Sigmoid colon (tissue), 7 donors: ENCODE results near the gene KDM7A. TPM values are rescaled to one million over a fixed set of nuclear protein-coding genes. Genes with fewer than 3 reads are reported as not detected.

ENCODE experiments used
- DNase-seq: peaks from one replicate; pipeline ENCODE4 v3.0.0-alpha.2; 2019
- H3K27ac ChIP-seq, 4 donors: fragments of 200-600 bp; sonication (generic); one replicate each; pipeline ENCODE4 v1.5.1; 2016 to 2019; ENCODE audit warnings: mild to moderate bottlenecking in 1 of 4
- H3K27me3 ChIP-seq, 3 donors: fragments of 200-600 bp; sonication (generic); one replicate each; pipeline ENCODE4 v1.5.1; 2019; ENCODE audit warnings: mild to moderate bottlenecking in 1 of 3
- H3K36me3 ChIP-seq, 4 donors: fragments of 200-600 bp; sonication (generic); one replicate each; pipeline ENCODE4 v1.5.1; 2016 to 2019
- H3K4me1 ChIP-seq, 4 donors: fragments of 200-600 bp; sonication (generic); one replicate each; pipeline ENCODE4 v1.5.1; 2017 to 2019
- H3K4me3 ChIP-seq, 4 donors: fragments of 200-600 bp; sonication (generic); one replicate each; pipeline ENCODE4 v1.5.1; 2017 to 2019; ENCODE audit warnings: mild to moderate bottlenecking in 2 of 4, moderate library complexity in 1 of 4
- H3K9me3 ChIP-seq, 4 donors: fragments of 200-600 bp in 3 of 4; sonication (generic) in 3 of 4; one replicate each; pipeline versions ENCODE4 v1.5.1 to v1.6.1; 2013 to 2019
- EP300 ChIP-seq, 4 donors: sonication (generic); formaldehyde crosslinking; IDR thresholded peaks; one replicate each; pipeline ENCODE4 v1.6.1; 2017; ENCODE audit warnings: antibody characterized with exemption in 4 of 4
- POLR2A ChIP-seq, 2 donors: fragments of 450-650 bp; IDR thresholded peaks; one replicate each; pipeline ENCODE4 v1.6.1; 2016; ENCODE audit warnings: antibody characterized with exemption in 2 of 2, mild to moderate bottlenecking in 2 of 2, moderate library complexity in 2 of 2
- POLR2AphosphoS5 ChIP-seq, 4 donors: sonication (generic); formaldehyde crosslinking; IDR thresholded peaks; one replicate each; pipeline ENCODE4 v1.6.1; 2017; ENCODE audit warnings: antibody characterized with exemption in 4 of 4
- WGBS, 2 donors: extraction: QIAGEN DNeasy Blood & Tissue Kit; methylation state at CpG; one replicate each; pipeline ENCODE4 v1.1.7; 2013; 5-methylcytosine and 5-hydroxymethylcytosine counted together
- intact Hi-C: fragments of 100-400 bp; cut with DNase I; formaldehyde crosslinking; loops from one replicate; pipeline ENCODE4 v1.15.1; 2023
- polyA plus RNA-seq, 3 donors: library from polyadenylated mRNA; stranded (reverse); fragments of 200-250 nt; gene quantifications; one replicate each; pipeline ENCODE4 v1.2.3, GENCODE V29; 2013
- total RNA-seq, 4 donors: library from RNA; depleted of rRNA; stranded (reverse); fragments of >200 nt; gene quantifications; one replicate each; pipeline ENCODE4 v1.1.0, GENCODE V29; 2016
- TF ChIP-seq, protein P1 (sequence below), 4 experiments: fragments of 450-650 bp in 3 of 4; fragments of 200-600 bp in 1 of 4; IDR thresholded peaks; one replicate each; pipeline ENCODE4 v1.5.1; 2016 to 2019; ENCODE audit warnings: antibody characterized with exemption in 4 of 4, mild to moderate bottlenecking in 3 of 4, moderate library complexity in 2 of 4
- donor health status: healthy with polysubstance abuse.
- donor health status: Bipolar disorder and iron deficiency.
- donor health status: healthy.

Gene KDM7A
- total and polyA plus RNA-seq, 7 donors, result 8.4 to 31.6 (median 17.0) TPM

DNA sequence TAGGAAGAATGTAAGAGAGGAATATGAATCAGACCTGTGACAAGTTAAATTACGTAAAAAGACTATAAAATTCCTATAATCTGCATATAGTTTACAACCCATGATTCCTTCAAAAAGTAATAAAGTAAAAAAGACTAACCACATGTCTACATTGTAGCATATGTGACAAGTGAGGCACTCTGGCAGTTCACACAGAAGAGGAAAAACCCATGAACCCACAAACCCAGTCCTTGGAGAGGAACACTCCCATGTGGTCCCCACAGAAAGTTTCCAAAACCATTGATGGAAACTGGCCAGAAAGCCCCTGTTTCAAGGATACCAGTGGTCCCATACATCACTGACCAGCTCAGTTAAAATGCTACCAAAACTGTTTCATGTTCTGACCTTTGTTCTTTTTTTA, 15.7 kb downstream of the KDM7A start:
- Histone ChIP-seq H3K9me3 (no peaks in the 10 kb centered on the region), H3K27ac (no peak overlapping the region), H3K4me3 (no peak overlapping the region), H3K4me1 (peaks cover 0 to 16% (median 12%) of the 10 kb centered on the region in 4 donors), H3K27me3 (no peaks in the 10 kb centered on the region), H3K36me3 (no peaks in the 10 kb centered on the region)
- 34 to 77% methylated on average over 1 of the region's 1 CpG for WGBS, 2 donors
- no peak for DNase-seq
- intact Hi-C loops, result no loop called here
- no peak for TF ChIP-seq EP300 (IDR thresholded peaks at IDR 0.05)
- TF ChIP-seq, protein P1, sequence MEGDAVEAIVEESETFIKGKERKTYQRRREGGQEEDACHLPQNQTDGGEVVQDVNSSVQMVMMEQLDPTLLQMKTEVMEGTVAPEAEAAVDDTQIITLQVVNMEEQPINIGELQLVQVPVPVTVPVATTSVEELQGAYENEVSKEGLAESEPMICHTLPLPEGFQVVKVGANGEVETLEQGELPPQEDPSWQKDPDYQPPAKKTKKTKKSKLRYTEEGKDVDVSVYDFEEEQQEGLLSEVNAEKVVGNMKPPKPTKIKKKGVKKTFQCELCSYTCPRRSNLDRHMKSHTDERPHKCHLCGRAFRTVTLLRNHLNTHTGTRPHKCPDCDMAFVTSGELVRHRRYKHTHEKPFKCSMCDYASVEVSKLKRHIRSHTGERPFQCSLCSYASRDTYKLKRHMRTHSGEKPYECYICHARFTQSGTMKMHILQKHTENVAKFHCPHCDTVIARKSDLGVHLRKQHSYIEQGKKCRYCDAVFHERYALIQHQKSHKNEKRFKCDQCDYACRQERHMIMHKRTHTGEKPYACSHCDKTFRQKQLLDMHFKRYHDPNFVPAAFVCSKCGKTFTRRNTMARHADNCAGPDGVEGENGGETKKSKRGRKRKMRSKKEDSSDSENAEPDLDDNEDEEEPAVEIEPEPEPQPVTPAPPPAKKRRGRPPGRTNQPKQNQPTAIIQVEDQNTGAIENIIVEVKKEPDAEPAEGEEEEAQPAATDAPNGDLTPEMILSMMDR (IDR thresholded peaks at IDR 0.05), result no peak
- no peak for TF ChIP-seq POLR2AphosphoS5 (IDR thresholded peaks at IDR 0.05)
- TF ChIP-seq POLR2A (IDR thresholded peaks at IDR 0.05), result no peak

DNA sequence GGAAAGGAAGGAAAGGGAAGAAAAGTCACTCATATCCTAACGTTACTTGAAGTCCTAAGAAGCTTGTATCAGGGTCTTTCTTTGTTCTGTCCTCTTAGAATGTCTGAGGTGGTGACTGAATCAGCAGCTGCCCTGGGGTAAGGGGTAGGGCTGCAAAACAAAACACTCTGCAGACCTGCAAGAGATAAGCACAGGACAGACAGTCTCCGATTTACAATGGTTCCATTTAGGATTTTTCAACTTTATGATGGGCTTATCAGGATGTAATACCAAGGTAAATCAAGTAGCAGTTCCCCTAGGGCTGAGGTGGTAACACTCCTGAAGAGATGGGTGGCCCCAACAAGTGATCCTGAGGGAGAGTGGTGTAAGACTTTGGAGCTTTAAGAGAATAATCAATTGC, 16.5 kb downstream of the KDM7A start:
- intact Hi-C loops, result no loop called here
- 10 to 60% methylated on average over 2 of the region's 2 CpGs for WGBS, 2 donors

DNA sequence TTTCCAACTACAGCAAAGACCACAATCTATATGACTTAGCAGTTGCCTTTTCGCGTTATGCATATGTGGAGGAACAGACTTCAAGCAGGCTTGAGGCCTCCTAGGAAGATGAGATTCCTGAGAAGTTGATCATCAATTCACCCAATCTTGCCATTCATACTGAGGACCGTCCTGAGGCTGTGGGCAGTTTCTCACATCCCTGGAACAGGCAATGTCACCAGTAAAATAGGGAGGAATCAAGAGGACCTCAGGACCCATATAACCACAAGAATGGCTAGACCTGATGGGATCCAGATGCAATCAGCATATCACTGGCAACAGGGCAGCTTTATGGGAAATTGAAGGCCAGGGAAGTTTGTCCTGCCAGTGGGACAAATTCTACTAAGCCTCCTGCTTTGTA, 17.3 kb downstream of the KDM7A start:
- no peak for DNase-seq
- intact Hi-C loops, result no loop called here
- H3K27me3 ChIP-seq, result no peaks in the 10 kb centered on the region
- TF ChIP-seq, protein P1 (IDR thresholded peaks at IDR 0.05), result no peak
- H3K4me1 ChIP-seq, result peaks cover 0 to 16% (median 8%) of the 10 kb centered on the region in 4 donors
- WGBS, 2 donors, result 96 to 97% methylated on average over 3 of the region's 3 CpGs
- no peak overlapping the region for H3K4me3 ChIP-seq
- H3K9me3 ChIP-seq, result no peaks in the 10 kb centered on the region
- H3K27ac ChIP-seq, result no peak overlapping the region
- no peaks in the 10 kb centered on the region for H3K36me3 ChIP-seq

More for the DNA sequence above, 16.5 kb downstream of the KDM7A start:
- H3K27me3 ChIP-seq, result no peaks in the 10 kb centered on the region
- DNase-seq, result no peak
- H3K9me3 ChIP-seq, result no peaks in the 10 kb centered on the region
- no peak overlapping the region for H3K4me3 ChIP-seq
- TF ChIP-seq, protein P1 (IDR thresholded peaks at IDR 0.05), result no peak
- TF ChIP-seq POLR2A (IDR thresholded peaks at IDR 0.05) (no peak), POLR2AphosphoS5 (IDR thresholded peaks at IDR 0.05) (no peak), EP300 (IDR thresholded peaks at IDR 0.05) (no peak)
- peaks cover 0 to 15% (median 8%) of the 10 kb centered on the region in 4 donors for H3K4me1 ChIP-seq
- no peaks in the 10 kb centered on the region for H3K36me3 ChIP-seq
- H3K27ac ChIP-seq, result no peak overlapping the region

DNA sequence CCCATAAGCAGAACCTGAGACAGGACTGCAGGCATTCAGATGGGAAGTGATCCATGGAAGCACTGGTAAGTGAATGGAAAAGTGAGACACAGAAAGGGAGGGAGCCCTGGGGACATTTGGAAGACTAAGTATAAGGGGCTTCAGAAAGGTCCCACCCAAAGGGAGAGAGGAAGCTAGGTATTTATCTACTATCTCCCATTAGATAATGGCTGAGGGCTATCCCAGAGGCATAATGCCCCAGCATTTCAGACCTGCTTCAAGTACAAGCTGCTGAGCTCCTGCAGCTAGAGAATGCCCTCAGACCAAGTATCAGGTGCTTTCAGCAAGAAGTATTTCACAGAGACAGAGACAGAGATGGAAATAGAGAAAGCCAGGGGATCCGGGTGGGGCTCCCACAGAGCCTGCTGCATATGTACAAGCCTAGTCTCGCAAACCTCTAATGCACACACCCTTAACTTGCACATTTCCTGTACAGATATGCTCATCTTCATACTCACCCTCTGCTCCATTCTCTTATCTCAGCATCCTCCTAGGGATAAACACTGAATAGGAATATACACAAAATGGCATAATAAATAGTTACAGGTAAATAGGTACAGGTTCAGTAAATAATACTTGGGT, 20.2 kb downstream of the KDM7A start:
- WGBS, 2 donors, result 54 to 67% methylated on average over 2 of the region's 2 CpGs
- TF ChIP-seq EP300 (IDR thresholded peaks at IDR 0.05), result no peak
- TF ChIP-seq POLR2A (IDR thresholded peaks at IDR 0.05), result no peak
- no peak for TF ChIP-seq POLR2AphosphoS5 (IDR thresholded peaks at IDR 0.05)
- TF ChIP-seq, protein P1 (IDR thresholded peaks at IDR 0.05), result no peak
- no peak for DNase-seq
- Histone ChIP-seq H3K27me3 (no peaks in the 10 kb centered on the region), H3K27ac (no peak overlapping the region), H3K4me3 (no peak overlapping the region), H3K9me3 (no peaks in the 10 kb centered on the region), H3K4me1 (peaks cover 0 to 33% (median 21%) of the 10 kb centered on the region in 4 donors), H3K36me3 (no peaks in the 10 kb centered on the region)
- intact Hi-C loops, result no loop called here

DNA sequence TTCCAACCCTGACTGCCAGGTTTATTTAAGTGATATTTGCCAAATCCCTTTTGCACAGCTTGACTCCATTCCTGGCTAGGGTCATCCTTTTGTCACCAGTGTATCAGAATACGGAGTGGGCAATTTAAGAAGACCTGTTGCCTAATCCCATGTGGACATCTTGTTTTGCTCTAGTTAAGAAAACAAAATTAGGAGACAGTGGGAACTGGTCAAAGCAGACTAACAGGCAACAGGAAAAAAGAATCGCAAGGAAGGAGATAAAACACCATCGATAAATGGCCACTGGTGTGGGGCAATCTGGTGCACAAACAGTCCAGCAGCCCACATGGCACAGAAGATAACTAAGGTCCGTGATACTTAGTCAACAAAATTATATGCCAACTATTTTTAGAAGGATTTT, 21.4 kb downstream of the KDM7A start:
- TF ChIP-seq POLR2A (IDR thresholded peaks at IDR 0.05) (no peak), POLR2AphosphoS5 (IDR thresholded peaks at IDR 0.05) (no peak), EP300 (IDR thresholded peaks at IDR 0.05) (no peak)
- TF ChIP-seq, protein P1 (IDR thresholded peaks at IDR 0.05), result no peak
- 89 to 90% methylated on average over 4 of the region's 4 CpGs for WGBS, 2 donors
- peaks cover 0 to 40% (median 17%) of the 10 kb centered on the region in 4 donors for H3K4me1 ChIP-seq
- no peaks in the 10 kb centered on the region for H3K9me3 ChIP-seq
- H3K4me3 ChIP-seq, result no peak overlapping the region
- no peaks in the 10 kb centered on the region for H3K27me3 ChIP-seq
- no peak for DNase-seq
- H3K36me3 ChIP-seq, result no peaks in the 10 kb centered on the region
- intact Hi-C loops, result no loop called here
- H3K27ac ChIP-seq, result no peak overlapping the region
